CD14-positive monocyte (primary cell): ENCODE measurements around the gene RIT2. TPM values are rescaled to one million over a fixed set of nuclear protein-coding genes. Genes with fewer than 3 reads are reported as not detected.

Experiments
- DNase-seq, 3 donors: peaks; one replicate each; pipeline ENCODE4 v3.0.0-alpha.2; 2011 to 2022
- H2AFZ ChIP-seq: 2 replicates; pipeline ENCODE4 v1.6.0; 2012; ENCODE audit warnings: mild to moderate bottlenecking, low read depth, low read length, inconsistent platforms; ENCODE audit not compliant: insufficient read depth, poor library complexity, severe bottlenecking
- H3K27ac ChIP-seq, 2 donors: 1 replicate in 1 of 2; 2 replicates in 1 of 2; pipeline ENCODE4 v1.5.1; 2012 to 2013; ENCODE audit warnings: low read length in 2 of 2, control low read depth in 1 of 2, inconsistent platforms in 1 of 2, low read depth in 1 of 2, mild to moderate bottlenecking in 1 of 2
- H3K27me3 ChIP-seq, 2 donors: one replicate each; pipeline versions ENCODE4 v1.6.0 to v1.6.1; 2011 to 2013; ENCODE audit warnings: low read length in 2 of 2; ENCODE audit not compliant: control insufficient read depth in 2 of 2, insufficient read depth in 2 of 2
- H3K36me3 ChIP-seq, 2 donors: replicated peaks in 1 of 2; 1 replicate in 1 of 2; 2 replicates in 1 of 2; pipeline versions ENCODE4 v1.5.1 to v1.6.1; 2012 to 2013; ENCODE audit warnings: low read length in 2 of 2, control low read depth in 1 of 2, inconsistent platforms in 1 of 2, mild to moderate bottlenecking in 1 of 2; ENCODE audit not compliant: insufficient read depth in 2 of 2, control insufficient read depth in 1 of 2
- H3K4me1 ChIP-seq, 2 donors: 1 replicate in 1 of 2; 2 replicates in 1 of 2; pipeline versions ENCODE4 v1.5.1 to v1.6.1; 2012 to 2013; ENCODE audit warnings: low read length in 2 of 2, control low read depth in 1 of 2, inconsistent platforms in 1 of 2, mild to moderate bottlenecking in 1 of 2, moderate library complexity in 1 of 2; ENCODE audit not compliant: insufficient read depth in 2 of 2, control insufficient read depth in 1 of 2
- H3K4me2 ChIP-seq: replicated peaks from 2 replicates; pipeline ENCODE3; 2012; ENCODE audit warnings: low read length, moderate library complexity, mild to moderate bottlenecking; ENCODE audit not compliant: poor library complexity, severe bottlenecking; ENCODE audit errors: extremely low read depth
- H3K4me3 ChIP-seq, 3 experiments: fragments of 200-600 bp in 1 of 3; sonication (generic) in 1 of 3; replicated peaks in 1 of 3; 1 replicate in 2 of 3; 2 replicates in 1 of 3; pipeline ENCODE4 v1.5.1; 2011 to 2013; ENCODE audit warnings: low read length in 3 of 3, mild to moderate bottlenecking in 3 of 3, control low read depth in 2 of 3, low read depth in 2 of 3, inconsistent platforms in 1 of 3, moderate library complexity in 1 of 3
- H3K79me2 ChIP-seq: 2 replicates; pipeline ENCODE4 v1.6.0; 2012; ENCODE audit warnings: mild to moderate bottlenecking, control low read depth, inconsistent platforms, low read length, moderate library complexity; ENCODE audit not compliant: insufficient read depth
- H3K9ac ChIP-seq: 2 replicates; pipeline ENCODE4 v1.6.0; 2017; ENCODE audit warnings: low read length, mild to moderate bottlenecking; ENCODE audit not compliant: insufficient read depth, poor library complexity, severe bottlenecking
- H3K9me3 ChIP-seq, 2 donors: replicated peaks in 1 of 2; 1 replicate in 1 of 2; 2 replicates in 1 of 2; pipeline versions ENCODE4 v1.5.1 to v1.6.1; 2012 to 2013; ENCODE audit warnings: low read length in 2 of 2, control low read depth in 1 of 2; ENCODE audit not compliant: control insufficient read depth in 1 of 2, insufficient read depth in 1 of 2
- H4K20me1 ChIP-seq: 2 replicates; pipeline ENCODE4 v1.6.0; 2012; ENCODE audit warnings: mild to moderate bottlenecking, low read length, control low read depth, moderate library complexity; ENCODE audit not compliant: insufficient read depth
- H3K27ac Mint-ChIP-seq, 7 donors: one replicate each; pipeline ENCODE4 v1.8.0; 2020; ENCODE audit warnings: mild to moderate bottlenecking in 7 of 7, mixed read lengths in 7 of 7, moderate library complexity in 6 of 7, inconsistent platforms in 2 of 7
- H3K27me3 Mint-ChIP-seq, 3 donors: one replicate each; pipeline ENCODE4 v1.8.0; 2021 to 2022; ENCODE audit warnings: low read depth in 3 of 3, mild to moderate bottlenecking in 3 of 3, mixed read lengths in 3 of 3, moderate library complexity in 3 of 3, inconsistent platforms in 1 of 3
- H3K36me3 Mint-ChIP-seq, 2 donors: one replicate each; pipeline ENCODE4 v1.8.0; 2020; ENCODE audit warnings: mixed read lengths in 2 of 2, inconsistent platforms in 1 of 2, mild to moderate bottlenecking in 1 of 2
- H3K4me1 Mint-ChIP-seq: one replicate; pipeline ENCODE4 v1.8.0; 2020; ENCODE audit warnings: mild to moderate bottlenecking, mixed read lengths
- H3K4me3 Mint-ChIP-seq, 2 donors: one replicate each; pipeline ENCODE4 v1.8.0; 2020; ENCODE audit warnings: mild to moderate bottlenecking in 2 of 2, mixed read lengths in 2 of 2, moderate library complexity in 1 of 2
- H3K9me3 Mint-ChIP-seq, 7 donors: one replicate each; pipeline ENCODE4 v1.8.0; 2020 to 2022; ENCODE audit warnings: mixed read lengths in 7 of 7, mild to moderate bottlenecking in 6 of 7, moderate library complexity in 6 of 7, inconsistent platforms in 2 of 7
- CTCF ChIP-seq: fragments of 200-600 bp; IDR thresholded peaks from one replicate; pipeline ENCODE4 v1.8.0; 2022; ENCODE audit warnings: antibody characterized with exemption, mild to moderate bottlenecking
- WGBS: methylation state at CpG from one replicate; pipeline ENCODE4 v1.1.5; 2013; ENCODE audit warnings: missing lambda C conversion rate; ENCODE audit not compliant: insufficient coverage; 5-methylcytosine and 5-hydroxymethylcytosine counted together
- intact Hi-C, 2 donors: fragments of 100-400 bp; cut with micrococcal nuclease; formaldehyde crosslinking; loops; one replicate each; pipeline versions ENCODE4 v1.15.0 to v1.15.1; 2023
- polyA plus RNA-seq, 3 donors: library from polyadenylated mRNA; depleted of rRNA in 1 of 3; unstranded in 2 of 3; stranded (reverse) in 1 of 3; fragments of 300-500 nt in 2 of 3; fragments of >200 nt in 1 of 3; fragmentation: Illumina TruSeq in 2 of 3; gene quantifications; 1 replicate in 2 of 3; 2 replicates in 1 of 3; pipeline ENCODE4 v1.2.3, GENCODE V29; 2012 to 2021

RIT2 gene
- polyA plus RNA-seq, 3 donors, result not detected

- H3K79me2 ChIP-seq, result no peaks in the 10 kb centered on the region
- peaks cover 0 to 1% (median 0%) of the 10 kb centered on the region in 7 donors for H3K9me3 Mint-ChIP-seq
- intact Hi-C loops, result no loop called here
- no peaks in the 10 kb centered on the region for H3K27me3 ChIP-seq
- H3K27me3 Mint-ChIP-seq, result peaks cover 0 to 3% (median 0%) of the 10 kb centered on the region in 3 donors
- H4K20me1 ChIP-seq, result no peaks in the 10 kb centered on the region
- no peak overlapping the region for H2AFZ ChIP-seq
- no peak overlapping the region for H3K4me3 ChIP-seq
- no peak for TF ChIP-seq CTCF
- H3K36me3 ChIP-seq, result no peaks in the 10 kb centered on the region
- H3K4me3 Mint-ChIP-seq, result no peak overlapping the region
- H3K4me1 Mint-ChIP-seq, result no peaks in the 10 kb centered on the region
- H3K27ac Mint-ChIP-seq, result no peak overlapping the region
- no CpG with 5 or more reads among the region's 1 CpG for WGBS
- H3K9ac ChIP-seq, result no peak overlapping the region
- no peaks in the 10 kb centered on the region for H3K4me1 ChIP-seq
- H3K36me3 Mint-ChIP-seq, result no peaks in the 10 kb centered on the region
- no peak overlapping the region for H3K4me2 ChIP-seq
- no peaks in the 10 kb centered on the region for H3K9me3 ChIP-seq
- no peak for DNase-seq
- H3K27ac ChIP-seq, result no peak overlapping the region
Observed at GRCh38 chr18:43073771-43074170, 41.7 kb downstream of the RIT2 start.

- H3K9me3 Mint-ChIP-seq, result peaks cover 0 to 3% (median 0%) of the 10 kb centered on the region in 7 donors
- no peak for TF ChIP-seq CTCF
- intact Hi-C loops, result no loop called here
- no peaks in the 10 kb centered on the region for H3K4me1 Mint-ChIP-seq
- Histone ChIP-seq H3K4me1 (no peaks in the 10 kb centered on the region), H3K36me3 (no peaks in the 10 kb centered on the region), H3K4me3 (no peak overlapping the region), H2AFZ (no peak overlapping the region), H4K20me1 (no peaks in the 10 kb centered on the region), H3K27ac (no peak overlapping the region), H3K79me2 (no peaks in the 10 kb centered on the region), H3K9me3 (no peaks in the 10 kb centered on the region), H3K4me2 (no peak overlapping the region), H3K9ac (no peak overlapping the region), H3K27me3 (no peaks in the 10 kb centered on the region)
- no peak for DNase-seq
- H3K27me3 Mint-ChIP-seq, result no peaks in the 10 kb centered on the region
- WGBS, result 83% methylated on average over 1 of the region's 4 CpGs
- no peaks in the 10 kb centered on the region for H3K36me3 Mint-ChIP-seq
- H3K4me3 Mint-ChIP-seq, result no peak overlapping the region
- no peak overlapping the region for H3K27ac Mint-ChIP-seq
Observed at GRCh38 chr18:43068781-43069180, 46.7 kb downstream of the RIT2 start.
